Endothelial cell of umbilical vein (primary cell): ENCODE measurements around the gene SART3.
"Not testable (repeated sequence)": the region's sequence is repeated elsewhere in the genome, so short reads cannot be mapped to it uniquely, and the experiment has no call there.

Experiments
- FOS ChIP-seq: IDR thresholded peaks from 2 replicates; pipeline ENCODE4 v1.6.1; 2011; ENCODE audit warnings: mild to moderate bottlenecking, low read length, moderate library complexity, borderline replicate concordance; ENCODE audit not compliant: insufficient read depth
- GATA2 ChIP-seq: IDR thresholded peaks from 2 replicates; pipeline ENCODE4 v1.7.0; 2011; ENCODE audit warnings: low read depth, mild to moderate bottlenecking, moderate library complexity, mixed read lengths, low read length; ENCODE audit not compliant: insufficient read length, insufficient read depth
- TF ChIP-seq, protein P1 (sequence below), 2 donors: IDR thresholded peaks; 1 replicate in 1 of 2; 2 replicates in 1 of 2; pipeline ENCODE4 v1.5.1; 2011; ENCODE audit warnings: low read length in 2 of 2, mild to moderate bottlenecking in 2 of 2, moderate library complexity in 2 of 2, control low read depth in 1 of 2, inconsistent platforms in 1 of 2, low read depth in 1 of 2; ENCODE audit not compliant: insufficient read depth in 1 of 2; ENCODE audit errors: extremely low read depth in 1 of 2

DNA sequence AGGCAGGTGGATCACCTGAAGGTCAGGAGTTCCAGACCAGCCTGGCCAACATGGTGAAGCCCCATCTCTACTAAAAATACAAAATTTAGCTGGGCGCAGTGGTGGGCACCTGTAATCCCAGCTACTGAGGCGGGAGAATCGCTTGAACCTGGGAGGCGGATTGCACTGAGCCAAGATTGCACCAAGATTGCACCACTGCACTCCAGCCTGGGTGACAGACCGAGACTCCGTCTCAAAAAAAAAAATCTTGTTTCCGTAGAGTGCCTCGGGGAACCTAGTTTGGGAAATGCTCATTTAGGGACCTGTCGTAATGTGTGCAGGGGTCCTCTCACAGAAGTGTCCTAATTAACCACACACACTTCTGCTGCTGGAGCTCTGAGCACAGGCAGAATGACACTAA lies 29.5 kb upstream of the SART3 start:
- TF ChIP-seq FOS, GATA2: not testable (repeated sequence)
- TF ChIP-seq, protein P1, sequence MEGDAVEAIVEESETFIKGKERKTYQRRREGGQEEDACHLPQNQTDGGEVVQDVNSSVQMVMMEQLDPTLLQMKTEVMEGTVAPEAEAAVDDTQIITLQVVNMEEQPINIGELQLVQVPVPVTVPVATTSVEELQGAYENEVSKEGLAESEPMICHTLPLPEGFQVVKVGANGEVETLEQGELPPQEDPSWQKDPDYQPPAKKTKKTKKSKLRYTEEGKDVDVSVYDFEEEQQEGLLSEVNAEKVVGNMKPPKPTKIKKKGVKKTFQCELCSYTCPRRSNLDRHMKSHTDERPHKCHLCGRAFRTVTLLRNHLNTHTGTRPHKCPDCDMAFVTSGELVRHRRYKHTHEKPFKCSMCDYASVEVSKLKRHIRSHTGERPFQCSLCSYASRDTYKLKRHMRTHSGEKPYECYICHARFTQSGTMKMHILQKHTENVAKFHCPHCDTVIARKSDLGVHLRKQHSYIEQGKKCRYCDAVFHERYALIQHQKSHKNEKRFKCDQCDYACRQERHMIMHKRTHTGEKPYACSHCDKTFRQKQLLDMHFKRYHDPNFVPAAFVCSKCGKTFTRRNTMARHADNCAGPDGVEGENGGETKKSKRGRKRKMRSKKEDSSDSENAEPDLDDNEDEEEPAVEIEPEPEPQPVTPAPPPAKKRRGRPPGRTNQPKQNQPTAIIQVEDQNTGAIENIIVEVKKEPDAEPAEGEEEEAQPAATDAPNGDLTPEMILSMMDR (IDR thresholded peaks at IDR 0.05; ENCODE audit: extremely low read depth in 1 of 2, insufficient read depth in 1 of 2, low read depth in 1 of 2, low read length in 2 of 2) = not testable (repeated sequence)
